ENCODE measurements around the gene ZBTB39. TPM values are rescaled to one million over a fixed set of nuclear protein-coding genes. Genes with fewer than 3 reads are reported as not detected.

Gene ZBTB39
- total RNA-seq, 4 donors from 2014 or later: 7.6 to 13.0 (median 10.9) TPM

- Histone ChIP-seq H3K27me3 (no peaks in the 10 kb centered on the region), H3K27ac (no peak within 1 kb of the TSS)
- no peak for TF ChIP-seq POLR2A (IDR thresholded peaks at IDR 0.05)
- no peak for TF ChIP-seq CTCF (IDR thresholded peaks at IDR 0.05)
Observed at GRCh38 chr12:57049890-57050289, 43.5 kb upstream of the ZBTB39 start, which contains the start of gene MYO1A. MYO1A (minus strand) TSS chr12:57050129; CDS start chr12:57048323, 1,806 bp downstream.

GRCh38 chr12:57049119-57049446 is 42.7 kb upstream of the ZBTB39 start:
- Histone ChIP-seq H3K36me3 (no peaks in the 10 kb centered on the region), H3K4me1 (no peaks in the 10 kb centered on the region), H3K9me3 (no peaks in the 10 kb centered on the region), H3K27me3 (no peaks in the 10 kb centered on the region), H3K27ac (no peak overlapping the region), H3K4me3 (no peak overlapping the region)
- intact Hi-C loops (cut with DNase I; ENCODE audit: low total_unique reads): no loop called here
- no peak for DNase-seq
- TF ChIP-seq POLR2A (IDR thresholded peaks at IDR 0.05) (no peak), CTCF (IDR thresholded peaks at IDR 0.05) (no peak)

More at GRCh38 chr12:57049890-57050289, 43.5 kb upstream of the ZBTB39 start, which contains the start of gene MYO1A:
- Histone ChIP-seq H3K4me1 (no peaks in the 10 kb centered on the region), H3K4me3 (no peak within 1 kb of the TSS), H3K36me3 (no peaks in the 10 kb centered on the region), H3K9me3 (no peaks in the 10 kb centered on the region)
- intact Hi-C loops (cut with DNase I; ENCODE audit: low total_unique reads): no loop called here
- no peak for DNase-seq

GRCh38 chr12:57048423-57049118 is 42.2 kb upstream of the ZBTB39 start:
- intact Hi-C loops (cut with DNase I; ENCODE audit: low total_unique reads): no loop called here
- Histone ChIP-seq H3K27me3 (no peaks in the 10 kb centered on the region), H3K9me3 (no peaks in the 10 kb centered on the region), H3K27ac (no peak overlapping the region), H3K4me1 (no peaks in the 10 kb centered on the region), H3K36me3 (no peaks in the 10 kb centered on the region), H3K4me3 (no peak overlapping the region)
- no peak for TF ChIP-seq POLR2A (IDR thresholded peaks at IDR 0.05)
- TF ChIP-seq CTCF (IDR thresholded peaks at IDR 0.05): no peak
- no peak for DNase-seq

GRCh38 chr12:57047981-57048380 is 41.6 kb upstream of the ZBTB39 start:
- Histone ChIP-seq H3K4me3 (no peak overlapping the region), H3K4me1 (no peaks in the 10 kb centered on the region), H3K36me3 (no peaks in the 10 kb centered on the region), H3K27me3 (no peaks in the 10 kb centered on the region), H3K9me3 (no peaks in the 10 kb centered on the region), H3K27ac (no peak overlapping the region)
- intact Hi-C loops (cut with DNase I; ENCODE audit: low total_unique reads): no loop called here
- DNase-seq: no peak
- TF ChIP-seq POLR2A (IDR thresholded peaks at IDR 0.05) (no peak), CTCF (IDR thresholded peaks at IDR 0.05) (no peak)

- intact Hi-C loops (cut with DNase I; ENCODE audit: low total_unique reads): no loop called here
- H3K4me3 ChIP-seq: no peak overlapping the region
Observed at GRCh38 chr12:57046947-57047890, 40.9 kb upstream of the ZBTB39 start.

More at GRCh38 chr12:57046947-57047890, 40.9 kb upstream of the ZBTB39 start:
- Histone ChIP-seq H3K9me3 (no peaks in the 10 kb centered on the region), H3K27ac (no peak overlapping the region), H3K27me3 (no peaks in the 10 kb centered on the region), H3K4me1 (no peaks in the 10 kb centered on the region), H3K36me3 (no peaks in the 10 kb centered on the region)
- DNase-seq: no peak
- TF ChIP-seq CTCF (IDR thresholded peaks at IDR 0.05) (no peak), POLR2A (IDR thresholded peaks at IDR 0.05) (no peak)
